Measurements from ENCODE around the gene ECHS1.
A peak's percentile ranks its signal among the peaks of the same experiment; 100 is the strongest.
"Not testable (repeated sequence)": the region's sequence is repeated elsewhere in the genome, so short reads cannot be mapped to it uniquely, and the experiment has no call there.

The ECHS1 gene

DNA sequence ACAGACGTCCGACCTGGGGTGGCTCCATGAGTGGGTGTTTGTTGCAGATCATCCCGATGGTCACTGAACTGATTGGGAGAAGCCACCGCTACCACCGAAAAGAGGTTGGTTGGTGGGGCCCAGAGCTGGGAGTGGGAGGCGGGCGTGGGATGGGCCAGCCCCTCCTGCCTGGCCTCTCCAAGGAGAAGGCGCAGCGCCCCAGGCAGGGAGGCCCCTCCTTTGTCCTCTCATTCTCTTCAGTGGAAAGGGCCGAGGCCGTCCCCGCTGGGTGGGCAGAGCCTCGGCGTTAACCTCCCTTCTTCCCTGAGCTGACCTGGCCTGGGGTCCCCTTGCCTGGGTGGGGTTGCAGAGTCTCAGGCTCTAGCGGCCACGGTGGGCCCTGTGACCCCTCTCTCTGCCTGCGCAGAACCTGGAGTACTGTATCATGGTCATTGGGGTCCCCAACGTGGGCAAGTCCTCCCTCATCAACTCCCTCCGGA lies 26.0 kb upstream of the ECHS1 start:
- no peak for DNase-seq (ENCODE audit: low read depth)

DNA sequence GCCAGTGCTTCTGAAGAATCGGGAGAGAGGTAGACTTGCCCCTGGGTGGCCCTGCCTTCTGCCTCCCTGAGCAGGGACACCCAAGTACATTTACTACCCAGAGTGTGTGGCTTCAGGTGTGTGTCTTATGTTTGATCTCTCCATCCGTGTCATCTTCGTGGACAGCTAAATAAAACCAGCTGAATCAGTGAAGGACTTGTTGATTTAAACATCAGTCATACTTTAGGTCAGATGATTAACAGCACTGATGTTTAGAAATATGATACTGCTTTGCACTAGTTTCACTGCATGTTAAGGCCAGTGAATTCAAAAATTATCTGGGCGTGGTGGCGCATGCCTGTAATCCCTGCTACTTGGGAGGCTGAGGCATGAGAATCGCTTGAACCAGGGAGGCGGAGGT lies 24.8 kb upstream of the ECHS1 start:
- no peak for DNase-seq (ENCODE audit: low read depth)

DNA sequence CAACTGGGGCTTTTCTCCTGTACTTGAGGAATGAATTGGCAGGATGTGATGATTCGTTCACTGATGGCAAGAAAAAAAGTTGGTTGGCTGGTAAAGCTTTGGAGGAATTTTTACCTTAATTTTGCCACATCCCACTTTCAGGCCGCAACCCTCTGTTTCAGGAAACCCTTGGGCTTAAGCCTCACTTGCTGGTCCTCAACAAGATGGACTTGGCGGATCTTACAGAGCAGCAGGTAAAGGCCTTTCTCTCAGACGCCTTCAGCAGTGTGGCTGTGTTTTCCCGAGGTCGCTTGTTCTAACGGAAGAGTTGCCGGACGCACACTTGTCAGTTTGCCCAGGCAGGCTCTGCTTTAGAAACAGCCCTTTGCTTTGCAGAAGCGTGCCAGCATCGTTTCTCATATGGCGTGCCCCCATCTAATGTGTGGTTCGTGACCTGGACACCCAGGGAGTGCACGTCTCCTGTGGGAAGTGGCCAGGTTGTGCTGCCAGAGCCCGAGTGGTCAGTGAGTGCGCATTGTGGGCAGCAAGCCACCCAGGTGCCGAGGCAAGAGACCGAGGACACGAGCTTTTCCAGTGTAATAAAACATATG lies 23.0 kb upstream of the ECHS1 start:
- DNase-seq (ENCODE audit: low read depth): no peak

DNA sequence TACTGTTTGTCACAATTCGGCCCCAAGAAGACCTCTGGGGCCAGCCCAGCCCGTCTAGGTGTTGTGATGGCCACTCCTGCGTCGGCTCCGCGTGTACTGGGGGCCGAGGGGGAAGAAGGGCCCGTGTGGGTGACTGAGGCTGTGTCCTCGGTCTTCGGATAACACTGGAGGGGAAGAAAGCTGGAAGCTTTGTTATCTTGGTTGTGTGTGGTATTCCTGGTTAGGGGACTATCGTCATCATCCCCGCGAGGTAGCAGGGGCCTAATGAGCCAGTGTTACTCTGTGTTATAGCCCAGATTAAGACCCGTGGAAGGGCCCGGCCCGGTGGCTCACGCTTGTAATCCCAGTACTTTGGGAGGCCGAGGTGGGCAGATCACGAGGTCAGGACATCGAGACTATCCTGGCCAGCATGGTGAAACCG lies 21.7 kb upstream of the ECHS1 start:
- no peak for DNase-seq (ENCODE audit: low read depth)

DNA sequence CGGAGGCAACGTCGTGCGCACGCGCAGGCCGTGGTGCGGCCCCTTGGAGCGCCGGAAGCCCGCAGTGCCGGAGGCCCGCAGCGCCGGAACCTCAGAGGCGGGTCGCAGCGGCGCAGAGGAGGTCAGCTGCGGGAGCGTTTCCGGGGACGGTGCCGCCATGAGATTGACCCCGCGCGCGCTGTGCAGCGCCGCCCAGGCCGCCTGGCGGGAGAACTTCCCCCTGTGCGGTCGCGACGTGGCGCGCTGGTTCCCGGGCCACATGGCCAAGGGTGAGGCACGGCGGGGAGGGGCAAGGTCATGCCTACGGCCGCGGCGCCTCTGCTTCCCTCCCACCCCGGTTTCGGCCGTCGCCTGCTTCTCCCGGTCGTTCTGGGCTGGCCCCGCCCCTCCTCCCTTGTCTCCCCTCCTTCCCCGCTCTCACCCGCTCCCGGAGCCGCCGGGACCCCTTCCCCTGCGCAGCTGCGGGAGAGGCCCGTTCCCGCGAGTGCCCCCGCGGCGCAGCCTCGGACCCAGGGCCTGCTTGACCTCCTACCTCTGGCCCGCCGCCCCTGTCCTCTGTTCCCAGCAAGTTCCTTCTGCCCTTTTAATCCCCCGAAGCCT lies 21.0 kb upstream of the ECHS1 start, which contains the start of gene MTG1:
Gene MTG1 (plus strand): TSS at position 94 of the 600 bp plus-strand sequence. CDS start 64 bp downstream, at position 158.
- no peak for DNase-seq (ENCODE audit: low read depth)

DNA sequence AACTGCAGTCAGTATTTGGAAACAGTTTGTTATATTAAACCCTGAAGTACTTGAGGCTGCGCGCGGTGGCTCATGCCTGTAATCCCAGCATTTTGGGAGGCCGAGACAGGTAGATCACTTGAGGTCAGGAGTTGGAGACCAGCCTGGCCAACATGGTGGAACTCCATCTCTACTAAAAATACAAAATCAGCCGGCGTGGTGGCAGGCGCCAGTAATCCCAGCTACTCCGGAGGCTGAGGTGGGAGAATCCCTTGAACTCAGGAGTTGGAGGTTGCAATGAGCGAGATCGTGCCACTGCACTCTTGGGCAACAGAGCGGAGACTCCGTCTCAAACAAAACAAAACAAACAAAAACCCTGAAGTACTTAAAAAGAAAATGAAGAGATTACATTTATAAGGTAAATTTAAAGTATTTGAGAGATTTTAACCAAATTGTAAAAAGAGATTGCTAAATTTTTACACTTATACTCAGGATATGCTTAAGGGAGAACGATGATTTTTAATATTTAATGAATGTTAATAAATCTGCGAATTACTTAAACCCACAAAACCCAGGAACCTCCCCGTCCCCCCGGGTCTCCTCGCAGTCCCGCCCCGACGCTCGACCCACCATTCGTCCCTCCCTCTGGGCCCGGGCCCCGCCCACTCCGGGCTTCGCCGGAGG lies 20.4 kb upstream of the ECHS1 start:
- DNase-seq (ENCODE audit: low read depth): peak; percentile 93

DNA sequence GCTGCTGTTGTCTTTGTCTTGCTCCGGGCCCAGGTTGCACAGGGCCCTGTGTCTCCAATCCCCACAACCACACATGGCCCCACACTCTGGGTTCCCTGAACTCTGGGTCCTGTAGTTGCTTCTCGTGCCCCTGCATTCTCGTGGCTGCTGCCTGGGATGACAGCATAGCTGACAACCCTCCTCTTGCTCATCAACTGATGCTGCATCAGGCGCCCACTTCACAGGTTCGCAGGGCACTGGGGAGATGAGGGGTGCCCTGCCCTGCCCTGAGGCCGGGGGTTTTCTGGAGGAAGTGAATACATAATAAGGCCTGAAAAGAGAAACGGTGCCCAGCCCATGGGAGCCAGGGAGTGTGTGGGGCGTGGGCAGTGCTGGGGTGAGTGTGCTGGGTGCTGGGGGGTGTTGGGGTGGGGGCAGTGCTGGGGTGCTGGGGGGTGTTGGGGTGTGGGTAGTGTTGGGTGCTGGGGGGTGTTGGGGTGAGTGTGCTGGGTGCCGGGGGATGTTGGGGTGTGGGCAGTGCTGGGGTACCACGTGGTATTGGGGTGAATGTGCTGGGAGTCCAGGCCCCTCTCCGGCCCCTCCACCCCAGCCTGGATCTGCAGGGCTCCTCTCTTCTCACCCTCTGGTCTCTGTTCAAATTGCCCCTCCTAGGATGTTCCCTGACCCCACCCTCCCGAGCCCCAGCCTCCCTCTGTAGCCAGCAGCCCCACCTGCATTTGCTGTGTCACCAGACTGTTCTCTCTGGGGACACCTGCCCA lies 18.8 kb upstream of the ECHS1 start:
- DNase-seq (ENCODE audit: low read depth): no peak

DNA sequence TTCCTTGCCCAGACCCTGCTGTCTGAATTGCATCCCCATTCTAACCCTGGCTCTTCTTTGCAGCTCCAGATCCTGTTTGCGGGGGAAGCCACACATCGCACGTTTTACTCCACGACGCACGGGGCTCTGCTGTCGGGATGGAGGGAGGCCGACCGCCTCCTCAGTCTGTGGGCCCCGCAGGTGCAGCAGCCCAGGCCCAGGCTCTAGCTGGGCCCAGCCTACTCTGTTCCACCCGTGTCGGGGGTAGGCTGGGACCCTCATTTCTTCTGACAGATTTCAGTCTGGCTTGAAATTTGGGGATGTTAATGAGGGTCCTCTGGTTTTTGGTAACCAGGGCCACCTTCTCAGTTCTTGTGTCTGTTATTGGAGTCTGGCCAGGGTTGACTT lies 18.1 kb upstream of the ECHS1 start:
- DNase-seq (ENCODE audit: low read depth): no peak

DNA sequence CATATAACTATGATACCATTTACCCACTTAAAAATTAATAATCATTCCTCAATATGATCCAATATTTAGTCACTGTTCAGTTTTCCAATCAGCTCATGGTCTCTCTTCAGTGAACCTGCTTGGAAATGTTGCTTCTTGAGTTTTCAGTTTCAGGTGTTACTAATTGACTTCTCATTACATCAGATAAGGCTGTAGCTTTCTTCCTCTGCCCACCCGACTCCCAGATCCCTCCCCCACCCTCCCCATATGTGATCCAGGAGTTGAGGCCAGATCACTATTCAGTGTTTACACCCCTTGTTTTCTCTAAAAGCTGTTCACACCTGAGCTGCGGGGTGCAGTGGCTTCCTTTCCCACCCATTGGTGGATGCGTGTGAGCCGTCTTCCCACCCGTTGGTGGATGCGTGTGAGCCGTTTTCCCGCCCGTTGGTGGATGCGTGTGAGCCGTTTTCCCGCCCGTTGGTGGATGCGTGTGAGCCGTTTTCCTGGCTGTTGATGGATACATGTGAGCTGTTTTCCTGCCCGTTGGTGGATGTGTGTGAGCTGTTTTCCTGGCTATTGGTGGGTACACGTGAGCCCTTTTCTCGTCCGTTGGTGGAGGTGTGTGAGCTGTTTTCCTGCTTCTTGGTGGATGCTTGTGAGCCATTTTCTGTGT lies 17.6 kb upstream of the ECHS1 start:
- DNase-seq (ENCODE audit: low read depth): no peak

DNA sequence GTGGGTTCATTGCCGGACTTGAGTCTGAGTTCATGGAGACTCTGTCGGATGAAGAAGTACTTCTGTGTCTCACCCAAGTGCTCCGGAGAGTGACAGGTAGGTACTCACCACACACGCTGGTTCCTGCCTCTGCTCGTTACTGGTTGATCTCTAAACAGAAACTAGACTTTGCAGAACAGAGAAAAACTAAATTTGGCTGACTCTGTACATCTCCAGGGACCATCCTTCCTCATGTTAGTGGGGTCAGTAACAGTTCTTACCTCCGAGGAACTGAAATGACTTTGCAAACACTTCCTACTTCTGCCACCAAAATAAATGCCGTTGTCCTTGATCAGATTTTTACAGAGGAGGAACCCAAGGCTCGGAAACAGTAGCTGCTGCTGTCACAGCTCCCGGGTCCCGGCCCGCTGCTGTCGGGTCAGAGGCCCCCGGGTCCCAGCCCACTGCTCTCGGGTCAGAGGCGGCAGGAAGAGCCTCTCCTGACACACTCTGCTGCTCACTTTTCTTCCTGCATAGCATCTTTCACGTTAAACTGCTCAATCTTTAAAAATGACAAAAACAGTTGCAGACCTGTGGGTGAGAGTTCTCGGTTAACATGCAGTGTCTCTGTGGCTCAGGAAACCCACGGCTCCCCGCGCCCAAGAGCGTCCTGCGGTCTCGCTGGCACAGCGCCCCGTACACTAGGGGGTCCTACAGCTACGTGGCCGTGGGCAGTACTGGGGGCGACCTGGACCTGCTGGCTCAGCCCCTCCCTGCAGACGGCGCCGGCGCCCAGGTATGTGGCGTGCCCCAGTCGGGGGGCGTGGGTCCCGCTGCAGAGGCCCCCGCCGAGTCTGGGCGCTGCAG lies 16.0 kb upstream of the ECHS1 start:
- no peak for DNase-seq (ENCODE audit: low read depth)

DNA sequence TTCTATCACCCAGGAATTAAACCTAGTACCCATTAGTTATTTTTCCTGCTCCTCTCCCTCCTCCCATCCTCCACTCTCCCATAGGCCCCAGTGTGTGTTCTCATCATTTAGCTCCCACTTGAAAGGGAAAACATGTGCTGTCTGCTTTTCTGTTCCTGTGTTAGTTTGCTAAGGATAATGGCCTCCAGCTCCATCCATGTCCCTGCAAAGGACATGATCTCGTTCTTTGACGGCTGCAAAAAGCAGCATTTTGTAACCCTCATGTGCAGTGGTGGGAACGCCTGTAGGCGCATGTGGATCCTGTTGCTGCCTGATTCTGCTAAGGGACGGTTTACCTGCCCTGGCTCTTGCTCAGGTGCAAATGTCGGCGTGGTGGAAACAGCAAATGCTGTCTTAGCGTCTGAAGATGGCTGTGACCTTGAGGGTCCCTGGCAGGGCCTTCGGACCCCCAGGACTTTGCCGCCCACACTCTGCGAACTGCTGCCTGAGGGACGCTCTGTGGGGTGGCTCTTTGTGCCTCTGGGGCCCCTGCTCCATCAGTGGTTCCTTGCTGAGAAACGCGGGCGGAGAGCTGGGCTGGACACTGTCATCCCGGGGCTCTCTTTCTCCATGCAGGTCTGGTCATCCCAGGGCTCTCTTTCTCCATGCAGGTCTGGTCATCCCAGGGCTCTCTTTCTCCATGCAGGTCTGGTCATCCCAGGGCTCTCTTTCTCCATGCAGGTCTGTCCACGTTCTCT lies 15.2 kb upstream of the ECHS1 start:
- no peak for DNase-seq (ENCODE audit: low read depth)

DNA sequence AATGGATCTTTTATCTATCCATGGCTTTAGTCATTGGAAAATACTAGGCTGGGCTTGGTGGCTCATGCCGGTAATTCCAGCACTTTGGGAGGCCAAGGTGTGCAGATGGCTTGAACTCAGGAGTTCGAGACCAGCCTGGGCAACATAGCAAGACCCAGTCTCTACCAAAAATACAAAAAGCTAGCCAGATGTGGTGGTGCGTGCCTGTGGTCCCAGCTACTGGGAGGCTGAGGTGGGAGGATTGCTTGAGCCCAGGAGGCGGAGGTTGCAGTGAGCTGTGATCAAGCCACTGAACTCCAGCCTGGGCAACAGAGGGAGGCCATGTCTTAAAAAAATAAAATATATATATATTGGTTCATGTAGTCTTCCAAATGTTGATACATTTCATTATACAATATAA lies 13.8 kb upstream of the ECHS1 start:
- DNase-seq (ENCODE audit: low read depth): not testable (repeated sequence)

DNA sequence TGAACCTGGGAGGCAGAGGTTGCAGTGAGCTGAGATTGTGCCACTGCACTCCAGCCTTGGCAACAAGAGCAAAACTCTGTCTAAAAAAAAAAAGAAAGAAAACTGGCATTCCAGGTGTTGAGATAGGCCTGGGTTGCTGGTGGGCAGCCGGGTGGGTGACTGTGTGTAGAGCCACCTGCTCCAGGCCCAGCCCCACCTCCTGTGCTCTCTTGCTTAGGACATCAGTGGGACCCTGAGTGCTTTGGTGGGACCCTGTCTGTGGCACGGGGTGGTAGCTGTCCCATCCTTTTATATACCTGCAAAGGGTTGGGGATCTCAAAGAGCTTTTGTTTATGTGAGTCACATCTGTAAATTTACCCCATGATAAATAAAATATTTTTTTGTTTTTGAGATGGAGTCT lies 12.1 kb upstream of the ECHS1 start:
- DNase-seq (ENCODE audit: low read depth): no peak

DNA sequence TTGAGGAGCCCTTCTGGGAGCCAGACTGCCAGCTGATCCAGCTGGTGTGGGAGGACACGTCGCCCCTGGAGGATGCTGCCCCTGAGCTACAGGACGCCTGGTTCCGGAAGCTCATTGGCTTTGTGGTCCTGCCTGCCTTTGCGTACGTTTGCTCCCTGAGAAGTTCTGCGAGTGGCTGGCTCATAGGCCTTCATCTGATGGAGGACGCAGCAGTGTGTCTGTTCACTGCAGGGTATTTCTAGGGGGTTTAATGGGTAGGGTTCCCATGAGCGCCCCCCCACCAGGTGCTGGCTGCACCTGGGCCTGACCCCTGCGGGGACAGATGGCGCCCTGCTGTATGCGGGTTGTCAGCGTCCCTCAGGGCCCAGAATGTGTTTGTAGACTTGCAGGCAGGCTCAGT lies 10.9 kb upstream of the ECHS1 start:
- DNase-seq (ENCODE audit: low read depth): no peak

DNA sequence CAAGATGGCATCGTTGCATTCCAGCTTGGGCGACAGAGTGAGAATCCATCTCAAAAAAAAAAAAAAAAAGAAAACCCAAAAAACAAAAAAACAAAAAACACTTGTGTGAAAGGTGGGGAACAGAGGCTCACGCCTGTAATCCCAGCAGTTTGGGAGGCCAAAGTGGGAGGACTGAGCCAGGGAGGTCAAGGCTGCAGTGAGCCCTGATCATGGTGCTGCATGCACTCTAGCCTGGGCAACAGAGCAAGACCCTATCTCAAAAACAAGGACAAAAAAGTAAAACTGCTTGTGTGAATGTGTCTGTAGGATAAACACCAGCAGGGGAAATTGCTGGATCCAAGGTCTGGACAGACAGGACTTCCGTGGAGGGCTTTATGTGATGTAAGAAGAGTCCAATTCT lies 10.4 kb upstream of the ECHS1 start:
- no peak for DNase-seq (ENCODE audit: low read depth)

DNA sequence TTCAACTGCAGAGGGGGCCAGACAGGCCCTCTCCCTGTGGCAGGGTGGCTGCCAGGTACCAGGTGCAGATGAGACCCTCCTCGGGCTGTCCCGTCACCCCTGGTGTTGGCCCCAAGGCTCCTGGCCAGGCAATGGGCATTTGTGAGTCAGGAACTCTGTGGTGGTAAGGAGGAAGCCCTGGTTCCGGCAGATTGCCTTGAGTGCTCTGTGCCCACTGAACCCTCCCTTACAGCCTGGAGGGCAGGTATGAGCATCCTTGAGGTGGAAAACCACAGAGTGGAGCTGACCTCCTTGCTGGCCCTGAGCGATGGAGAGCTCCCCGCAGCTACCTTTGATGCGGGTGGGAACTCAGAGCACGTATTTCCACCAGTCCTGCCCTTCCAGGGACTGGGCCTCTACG lies 7.9 kb upstream of the ECHS1 start:
- DNase-seq (ENCODE audit: low read depth): no peak

DNA sequence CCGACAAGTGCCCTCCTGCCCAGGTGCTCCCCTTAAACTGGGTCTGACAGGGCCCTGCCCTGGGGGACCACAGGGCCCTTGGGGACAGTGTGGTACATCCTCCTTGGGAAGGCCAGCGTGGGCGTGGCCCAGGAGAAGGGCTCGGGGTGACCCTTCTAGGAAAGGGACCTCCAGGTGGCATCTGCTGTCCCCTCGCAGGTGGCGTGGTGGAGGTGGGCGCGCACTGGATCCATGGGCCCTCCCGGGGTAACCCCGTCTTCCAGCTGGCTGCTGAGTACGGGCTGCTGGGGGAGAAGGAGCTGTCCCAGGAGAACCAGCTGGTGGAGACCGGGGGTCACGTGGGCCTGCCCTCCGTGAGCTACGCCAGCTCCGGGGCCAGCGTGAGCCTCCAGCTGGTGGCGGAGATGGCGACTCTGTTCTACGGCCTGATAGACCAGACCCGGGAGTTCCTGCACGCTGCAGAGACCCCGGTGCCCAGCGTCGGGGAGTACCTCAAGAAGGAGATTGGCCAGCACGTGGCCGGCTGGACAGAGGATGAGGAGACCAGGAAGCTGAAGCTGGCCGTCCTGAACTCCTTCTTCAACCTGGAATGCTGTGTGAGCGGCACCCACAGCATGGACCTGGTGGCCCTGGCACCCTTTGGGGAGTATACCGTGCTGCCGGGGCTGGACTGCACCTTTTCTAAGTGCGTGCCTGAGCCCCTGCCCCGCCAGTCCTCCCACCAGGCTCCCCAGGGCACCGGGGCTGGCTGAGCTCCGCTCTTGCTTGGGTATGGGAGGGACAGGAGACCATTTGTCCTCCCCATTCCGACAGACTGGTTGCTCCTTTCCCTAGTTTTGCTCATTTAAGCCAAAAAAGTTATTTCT lies 6.9 kb upstream of the ECHS1 start:
- no peak for DNase-seq (ENCODE audit: low read depth)

DNA sequence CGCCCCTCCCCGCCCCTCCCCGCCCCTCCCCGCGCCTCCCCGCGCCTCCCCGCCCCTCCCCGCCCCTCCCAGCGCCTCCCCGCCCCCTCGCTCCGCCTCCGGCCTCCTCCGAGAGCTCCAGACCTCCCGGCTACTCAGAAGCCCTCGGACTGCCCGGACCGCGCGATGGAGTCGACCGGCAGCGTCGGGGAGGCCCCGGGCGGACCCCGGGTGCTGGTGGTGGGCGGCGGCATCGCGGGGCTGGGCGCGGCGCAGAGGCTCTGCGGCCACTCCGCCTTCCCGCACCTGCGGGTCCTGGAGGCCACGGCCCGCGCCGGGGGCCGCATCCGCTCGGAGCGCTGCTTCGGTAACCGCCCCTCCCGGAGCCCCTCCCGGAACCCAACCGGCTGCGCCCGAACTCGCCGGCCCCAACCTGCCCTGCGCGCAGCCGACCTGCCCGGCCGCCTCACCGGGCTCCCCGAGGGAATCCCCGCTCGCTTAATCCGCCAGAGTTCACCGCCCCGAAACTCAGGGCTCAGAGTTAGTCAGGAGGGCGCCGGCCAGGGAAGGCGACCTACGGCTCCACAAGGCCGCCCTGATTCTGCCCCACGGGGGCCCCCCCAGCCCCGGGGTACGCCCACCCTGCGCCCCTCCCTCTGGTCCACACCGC lies 6.1 kb upstream of the ECHS1 start, which contains the start of gene PAOX:
Gene PAOX (plus strand): TSS at position 111 of the 649 bp plus-strand sequence. CDS start 55 bp downstream, at position 166.
- peak; percentile 40 for DNase-seq (ENCODE audit: low read depth)
